ENCODE measurements around the gene SDK1.

Gene SDK1

DNA sequence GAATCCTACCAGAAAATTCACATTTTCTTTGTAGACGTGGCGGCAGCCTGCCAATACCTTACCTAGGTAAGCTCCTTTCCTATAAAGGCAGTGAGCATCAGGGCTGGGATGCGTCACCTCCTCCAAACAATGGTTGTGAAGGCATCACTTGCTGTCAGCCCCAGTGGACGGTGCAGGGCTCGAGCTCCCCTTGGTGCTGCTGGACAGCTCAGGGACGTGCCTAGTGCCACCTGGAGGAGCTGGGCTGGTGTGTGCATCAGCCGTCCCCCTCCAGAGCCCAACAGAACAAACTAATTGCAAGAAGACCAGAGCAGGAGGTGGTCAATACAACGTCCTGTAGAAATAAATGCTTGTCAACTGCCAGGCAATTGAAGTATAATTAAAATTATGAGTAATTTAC, 863.5 kb downstream of the SDK1 start:
- DNase-seq (ENCODE audit: low read depth): no peak
- H3K4me3 ChIP-seq (ENCODE audit: control insufficient read depth, low read depth, low read length): no peak overlapping the region
- TF ChIP-seq, protein P1, sequence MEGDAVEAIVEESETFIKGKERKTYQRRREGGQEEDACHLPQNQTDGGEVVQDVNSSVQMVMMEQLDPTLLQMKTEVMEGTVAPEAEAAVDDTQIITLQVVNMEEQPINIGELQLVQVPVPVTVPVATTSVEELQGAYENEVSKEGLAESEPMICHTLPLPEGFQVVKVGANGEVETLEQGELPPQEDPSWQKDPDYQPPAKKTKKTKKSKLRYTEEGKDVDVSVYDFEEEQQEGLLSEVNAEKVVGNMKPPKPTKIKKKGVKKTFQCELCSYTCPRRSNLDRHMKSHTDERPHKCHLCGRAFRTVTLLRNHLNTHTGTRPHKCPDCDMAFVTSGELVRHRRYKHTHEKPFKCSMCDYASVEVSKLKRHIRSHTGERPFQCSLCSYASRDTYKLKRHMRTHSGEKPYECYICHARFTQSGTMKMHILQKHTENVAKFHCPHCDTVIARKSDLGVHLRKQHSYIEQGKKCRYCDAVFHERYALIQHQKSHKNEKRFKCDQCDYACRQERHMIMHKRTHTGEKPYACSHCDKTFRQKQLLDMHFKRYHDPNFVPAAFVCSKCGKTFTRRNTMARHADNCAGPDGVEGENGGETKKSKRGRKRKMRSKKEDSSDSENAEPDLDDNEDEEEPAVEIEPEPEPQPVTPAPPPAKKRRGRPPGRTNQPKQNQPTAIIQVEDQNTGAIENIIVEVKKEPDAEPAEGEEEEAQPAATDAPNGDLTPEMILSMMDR (conservative IDR thresholded peaks at IDR 0.05; ENCODE audit: control insufficient read depth, insufficient read depth, low read depth, low read length): no peak

DNA sequence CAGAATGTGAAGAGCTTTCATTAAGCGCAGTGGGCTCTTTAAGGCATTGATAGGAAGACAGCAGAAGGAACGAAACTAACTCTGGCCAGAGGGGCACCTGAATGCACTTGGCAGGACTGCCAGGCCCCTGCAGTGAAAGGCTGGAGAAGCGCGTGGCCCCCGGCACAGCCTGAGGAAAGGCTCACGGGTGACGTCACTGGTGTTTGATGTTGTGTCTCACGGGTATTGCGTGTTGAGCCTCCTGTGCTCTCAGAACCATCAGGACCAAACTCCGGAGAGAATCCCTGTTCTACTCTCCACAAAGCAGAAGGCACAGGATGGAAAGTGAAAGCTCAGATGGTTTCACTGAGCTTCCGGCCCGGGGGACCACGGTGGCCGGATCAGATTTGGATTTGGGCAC, 865.3 kb downstream of the SDK1 start:
- TF ChIP-seq, protein P1 (conservative IDR thresholded peaks at IDR 0.05; ENCODE audit: control insufficient read depth, insufficient read depth, low read depth, low read length): no peak
- no peak for DNase-seq (ENCODE audit: low read depth)

DNA sequence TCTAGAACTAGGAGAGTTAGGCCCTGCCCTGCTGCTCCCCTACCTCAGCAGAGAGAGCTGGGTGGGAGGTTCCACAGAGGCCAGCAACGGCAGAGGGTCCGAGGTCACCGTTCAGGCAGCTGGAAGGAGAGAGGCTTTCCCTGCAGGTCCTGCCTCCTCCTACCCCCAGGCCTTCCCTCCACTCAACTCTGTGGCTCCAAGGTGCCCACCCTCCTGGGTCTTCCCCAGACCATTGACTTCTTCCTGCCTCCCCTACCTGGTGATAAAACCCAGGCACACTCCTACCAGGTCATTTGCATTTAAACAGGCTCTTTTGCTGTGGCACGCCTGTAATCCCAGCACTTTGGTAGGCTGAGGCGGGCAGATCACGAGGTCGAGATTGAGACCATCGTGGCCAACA, 865.8 kb downstream of the SDK1 start:
- DNase-seq (ENCODE audit: low read depth): no peak
- no peak overlapping the region for H3K4me3 ChIP-seq (ENCODE audit: control insufficient read depth, low read depth, low read length)
- TF ChIP-seq, protein P1 (conservative IDR thresholded peaks at IDR 0.05; ENCODE audit: control insufficient read depth, insufficient read depth, low read depth, low read length): no peak

More for the DNA sequence above, 865.3 kb downstream of the SDK1 start:
- H3K4me3 ChIP-seq (ENCODE audit: control insufficient read depth, low read depth, low read length): no peak overlapping the region

DNA sequence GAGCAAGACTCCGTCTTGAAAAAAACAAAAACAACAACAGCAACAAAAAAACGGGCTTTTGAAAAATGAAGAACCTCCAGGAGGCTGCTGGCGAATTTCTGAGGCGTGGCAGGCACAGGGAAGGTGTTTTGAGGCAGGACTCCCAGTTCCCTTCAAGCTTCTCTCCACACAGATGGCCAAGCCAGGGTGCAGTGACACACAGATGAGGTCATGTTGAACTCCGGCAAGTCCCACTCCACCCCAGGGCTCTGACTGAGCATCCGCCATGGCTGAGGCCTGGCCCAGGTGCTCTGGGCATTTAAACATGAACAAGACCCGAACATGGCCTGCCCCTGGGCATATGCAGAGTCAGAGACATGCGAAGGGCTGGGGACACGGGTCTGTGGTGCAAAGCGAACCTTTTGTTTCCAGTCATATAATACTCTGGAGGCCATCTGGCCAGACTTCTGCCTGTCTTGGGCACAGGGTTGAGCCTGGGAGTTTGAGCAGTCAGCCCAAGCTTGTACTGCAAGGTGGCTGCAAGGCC, 866.4 kb downstream of the SDK1 start:
- no peak overlapping the region for H3K4me3 ChIP-seq (ENCODE audit: control insufficient read depth, low read depth, low read length)
- no peak for DNase-seq (ENCODE audit: low read depth)
- TF ChIP-seq, protein P1 (conservative IDR thresholded peaks at IDR 0.05; ENCODE audit: control insufficient read depth, insufficient read depth, low read depth, low read length): no peak

DNA sequence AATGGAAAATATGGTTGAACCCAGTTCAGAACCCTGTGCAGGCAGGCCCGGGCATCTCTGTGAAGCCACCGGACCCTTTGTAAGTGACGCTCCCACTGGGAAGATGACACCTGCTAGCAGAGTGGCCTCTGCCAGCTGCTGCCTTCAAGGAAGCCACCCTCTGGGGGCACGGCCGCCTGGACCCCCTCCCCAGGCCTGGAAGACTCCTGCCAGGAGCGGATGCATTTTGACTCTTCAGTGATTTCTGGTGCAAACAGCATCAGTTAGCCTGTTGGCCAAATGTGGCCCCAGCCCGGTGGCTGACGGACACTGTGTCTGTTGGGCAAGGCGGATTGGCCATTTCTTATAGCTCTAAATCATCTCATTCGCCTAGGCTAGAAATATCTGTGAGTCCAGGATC, 867.0 kb downstream of the SDK1 start:
- TF ChIP-seq, protein P1 (conservative IDR thresholded peaks at IDR 0.05; ENCODE audit: control insufficient read depth, insufficient read depth, low read depth, low read length): no peak

DNA sequence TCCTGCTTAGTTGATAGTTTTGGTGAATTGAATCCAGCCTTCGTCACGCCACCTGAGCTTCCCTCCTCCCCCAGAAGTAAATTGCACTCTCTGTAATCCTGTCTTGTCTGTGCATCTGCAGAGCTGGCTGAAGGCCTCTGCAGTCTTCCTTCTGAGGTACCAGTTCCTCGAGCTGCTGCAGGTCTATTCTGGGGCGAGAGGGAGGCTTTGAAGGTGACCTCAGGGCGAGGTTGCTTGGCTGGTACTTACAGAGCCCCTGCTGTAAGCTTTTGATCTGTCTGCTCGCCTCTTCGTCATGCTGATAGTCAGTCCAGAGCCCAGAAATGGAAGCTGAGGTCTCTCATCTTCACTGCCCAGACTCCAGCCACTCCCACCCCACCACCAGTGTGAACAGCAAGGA, 867.5 kb downstream of the SDK1 start:
- no peak for DNase-seq (ENCODE audit: low read depth)
- TF ChIP-seq, protein P1 (conservative IDR thresholded peaks at IDR 0.05; ENCODE audit: control insufficient read depth, insufficient read depth, low read depth, low read length): no peak
- no peak overlapping the region for H3K4me3 ChIP-seq (ENCODE audit: control insufficient read depth, low read depth, low read length)

More for the DNA sequence above, 867.0 kb downstream of the SDK1 start:
- no peak for DNase-seq (ENCODE audit: low read depth)
- no peak overlapping the region for H3K4me3 ChIP-seq (ENCODE audit: control insufficient read depth, low read depth, low read length)

DNA sequence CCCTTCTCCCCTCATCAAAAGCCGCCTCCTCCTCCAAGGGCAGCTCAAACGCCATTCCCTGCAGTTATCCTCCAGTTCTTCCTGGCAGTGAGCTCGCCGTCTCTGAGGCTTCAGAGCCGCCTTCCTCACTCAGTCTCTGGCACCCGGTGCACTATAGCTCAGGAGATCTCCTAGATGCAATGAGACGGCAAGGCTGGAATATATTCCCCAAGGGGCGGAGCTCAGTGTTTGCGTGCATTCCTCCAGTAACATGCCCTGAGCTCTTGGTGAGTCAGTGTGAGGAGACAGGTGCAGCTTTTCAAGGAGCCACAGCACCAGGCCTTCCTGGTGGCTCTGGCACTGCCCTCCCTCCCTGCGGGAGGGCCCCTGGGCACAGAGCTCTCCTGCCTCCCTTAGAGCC, 868.4 kb downstream of the SDK1 start:
- DNase-seq (ENCODE audit: low read depth): no peak
- H3K4me3 ChIP-seq (ENCODE audit: control insufficient read depth, low read depth, low read length): no peak overlapping the region
- TF ChIP-seq, protein P1 (conservative IDR thresholded peaks at IDR 0.05; ENCODE audit: control insufficient read depth, insufficient read depth, low read depth, low read length): no peak

Measured in fibroblast of mammary gland (primary cell).